Measurements from ENCODE around the gene CORO6.

The CORO6 gene

DNA sequence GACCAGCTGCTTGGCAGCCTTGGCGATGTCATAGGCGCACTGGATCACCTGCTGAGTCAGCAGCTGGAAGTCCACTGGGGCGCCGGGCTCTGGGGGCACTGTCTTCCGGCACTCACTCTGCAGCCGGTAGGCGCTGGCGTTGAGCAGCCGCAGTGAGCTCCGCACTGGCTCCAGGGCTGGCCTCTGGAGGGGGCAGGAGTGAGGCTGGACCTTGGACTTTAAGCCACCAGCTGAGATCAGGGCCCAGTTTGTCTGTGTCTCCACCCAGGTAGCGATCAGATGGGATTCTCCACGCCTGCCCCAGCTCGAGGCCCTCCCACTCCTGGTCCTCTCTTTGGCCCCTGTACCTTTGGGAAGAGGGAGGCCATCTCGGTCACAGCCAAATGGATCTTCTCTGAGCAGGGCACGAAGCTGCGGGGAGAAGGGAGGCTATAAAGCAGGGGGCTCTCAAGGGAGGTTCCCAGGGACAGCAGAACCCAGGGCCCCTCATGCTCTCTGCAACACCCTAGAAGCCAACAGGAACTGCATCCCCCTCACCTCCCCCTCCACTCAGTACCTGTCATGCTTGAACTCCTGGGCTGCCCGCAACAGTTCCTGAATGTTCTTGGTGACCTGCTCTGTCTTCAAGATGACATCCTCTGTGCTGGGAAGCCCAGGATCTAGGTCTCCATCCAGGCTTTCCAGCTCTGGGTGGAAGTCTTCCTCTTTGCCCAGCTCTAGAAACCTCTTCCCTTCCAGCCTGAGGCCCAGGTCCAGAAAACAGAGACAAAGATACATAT lies 47.8 kb downstream of the CORO6 start:
- no peaks in the 10 kb centered on the region for H3K27me3 ChIP-seq
- TF ChIP-seq, protein P1, sequence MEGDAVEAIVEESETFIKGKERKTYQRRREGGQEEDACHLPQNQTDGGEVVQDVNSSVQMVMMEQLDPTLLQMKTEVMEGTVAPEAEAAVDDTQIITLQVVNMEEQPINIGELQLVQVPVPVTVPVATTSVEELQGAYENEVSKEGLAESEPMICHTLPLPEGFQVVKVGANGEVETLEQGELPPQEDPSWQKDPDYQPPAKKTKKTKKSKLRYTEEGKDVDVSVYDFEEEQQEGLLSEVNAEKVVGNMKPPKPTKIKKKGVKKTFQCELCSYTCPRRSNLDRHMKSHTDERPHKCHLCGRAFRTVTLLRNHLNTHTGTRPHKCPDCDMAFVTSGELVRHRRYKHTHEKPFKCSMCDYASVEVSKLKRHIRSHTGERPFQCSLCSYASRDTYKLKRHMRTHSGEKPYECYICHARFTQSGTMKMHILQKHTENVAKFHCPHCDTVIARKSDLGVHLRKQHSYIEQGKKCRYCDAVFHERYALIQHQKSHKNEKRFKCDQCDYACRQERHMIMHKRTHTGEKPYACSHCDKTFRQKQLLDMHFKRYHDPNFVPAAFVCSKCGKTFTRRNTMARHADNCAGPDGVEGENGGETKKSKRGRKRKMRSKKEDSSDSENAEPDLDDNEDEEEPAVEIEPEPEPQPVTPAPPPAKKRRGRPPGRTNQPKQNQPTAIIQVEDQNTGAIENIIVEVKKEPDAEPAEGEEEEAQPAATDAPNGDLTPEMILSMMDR (IDR thresholded peaks at IDR 0.05) = no peak
- peaks cover 0 to 47% (median 16%) of the 10 kb centered on the region in 4 donors for H3K4me1 ChIP-seq
- intact Hi-C loops (cut with DNase I; ENCODE audit: low total_unique reads) = loop anchor here (5.0 kb wide), 2 partner anchors 37 to 207 kb away; no protein-coding TSS in a partner anchor
- H3K27ac ChIP-seq = no peak overlapping the region
- peaks cover 22 to 73% (median 62%) of the 10 kb centered on the region in 3 donors for H3K36me3 ChIP-seq
- no peaks in the 10 kb centered on the region for H3K9me3 ChIP-seq
- peak in 1 of 2 donors; percentile 65 for DNase-seq
- H3K4me3 ChIP-seq = no peak overlapping the region

- H3K36me3 ChIP-seq = peaks cover 22 to 65% (median 54%) of the 10 kb centered on the region in 3 donors
- H3K9me3 ChIP-seq = no peaks in the 10 kb centered on the region
- DNase-seq = peak; percentile 18 to 67
- H3K27ac ChIP-seq = no peak overlapping the region
- TF ChIP-seq, protein P1 (IDR thresholded peaks at IDR 0.05) = no peak
- no peak overlapping the region for H3K4me3 ChIP-seq
- peaks cover 0 to 54% (median 23%) of the 10 kb centered on the region in 4 donors for H3K4me1 ChIP-seq
- intact Hi-C loops (cut with DNase I; ENCODE audit: low total_unique reads) = no loop called here
- H3K27me3 ChIP-seq = no peaks in the 10 kb centered on the region
These were observed 48.6 kb downstream of the CORO6 start for GRCh38 chr17:29573871-29574731.

DNA sequence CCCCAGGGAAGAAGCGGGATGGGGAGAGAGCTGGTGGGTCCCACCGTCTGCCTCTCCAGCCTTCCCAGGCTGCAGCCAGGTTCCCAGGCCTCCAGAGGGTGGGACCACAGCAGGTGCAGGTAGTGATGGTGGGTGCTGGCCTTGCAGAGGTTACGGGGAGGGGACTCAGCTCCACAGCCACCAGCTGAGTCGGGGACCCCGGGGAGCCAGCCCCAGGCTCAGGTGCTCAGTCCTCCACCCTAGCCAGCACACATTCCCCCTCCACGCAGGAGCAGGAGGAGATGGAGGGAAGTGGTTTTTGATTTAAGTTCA lies 49.2 kb downstream of the CORO6 start:
- no peak overlapping the region for H3K4me3 ChIP-seq
- peaks cover 22 to 59% (median 48%) of the 10 kb centered on the region in 3 donors for H3K36me3 ChIP-seq
- peak in 1 of 2 donors; percentile 66 for DNase-seq
- H3K4me1 ChIP-seq = peaks cover 0 to 59% (median 24%) of the 10 kb centered on the region in 4 donors
- no peaks in the 10 kb centered on the region for H3K27me3 ChIP-seq
- intact Hi-C loops (cut with DNase I; ENCODE audit: low total_unique reads) = no loop called here
- TF ChIP-seq, protein P1 (IDR thresholded peaks at IDR 0.05) = no peak
- no peaks in the 10 kb centered on the region for H3K9me3 ChIP-seq
- no peak overlapping the region for H3K27ac ChIP-seq

DNA sequence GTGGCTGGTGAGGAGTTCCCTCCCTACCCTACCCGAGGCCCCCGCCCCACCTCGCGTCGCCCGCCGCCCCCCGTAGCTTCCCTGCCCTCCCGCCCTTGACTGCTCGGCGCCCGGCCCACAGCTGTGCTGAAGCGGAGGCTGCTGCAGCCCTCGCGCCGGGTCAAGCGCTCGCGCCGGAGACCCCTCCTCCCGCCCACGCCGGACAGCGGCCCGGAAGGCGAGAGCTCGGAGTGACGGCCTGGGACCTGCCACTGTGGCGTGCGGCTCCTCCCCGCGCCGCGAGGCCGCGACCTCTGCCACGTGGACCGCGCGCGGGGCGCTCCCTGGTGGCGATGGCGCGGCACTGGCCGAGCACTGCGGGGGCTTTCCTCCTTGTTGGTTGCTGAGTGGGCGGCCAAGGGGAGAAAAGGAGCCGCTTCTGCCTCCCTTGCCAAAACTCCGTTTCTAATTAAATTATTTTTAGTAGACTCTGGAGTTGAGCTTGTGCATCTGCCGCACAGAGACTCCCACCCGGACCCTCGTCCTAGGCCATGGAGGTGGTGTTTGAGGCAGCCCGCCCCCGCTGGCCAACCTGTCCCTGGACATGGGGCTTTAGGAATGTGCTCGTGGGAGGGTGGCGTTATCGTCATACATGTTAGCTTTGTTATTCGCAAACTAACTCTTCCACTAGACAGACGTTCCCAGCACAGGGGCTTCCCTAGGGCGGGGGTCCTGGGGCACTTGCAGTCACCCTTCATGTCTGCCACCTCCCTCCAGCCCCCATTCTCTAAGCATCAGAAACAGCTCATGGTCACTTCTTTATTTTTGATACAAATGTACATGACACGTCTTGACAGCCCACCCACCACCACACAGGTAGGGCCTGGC lies 49.8 kb downstream of the CORO6 start:
- Histone ChIP-seq H3K27me3 (no peaks in the 10 kb centered on the region), H3K36me3 (peaks cover 22 to 53% (median 42%) of the 10 kb centered on the region in 3 donors), H3K27ac (peak overlapping the region; percentile 29 to 42), H3K4me3 (peak overlapping the region; percentile 40 to 51), H3K9me3 (no peaks in the 10 kb centered on the region), H3K4me1 (peaks cover 0 to 55% (median 24%) of the 10 kb centered on the region in 4 donors)
- TF ChIP-seq, protein P1 (IDR thresholded peaks at IDR 0.05) = peak; percentile 70 to 73
- intact Hi-C loops (cut with DNase I; ENCODE audit: low total_unique reads) = no loop called here
- DNase-seq = peak in 1 of 2 donors; percentile 77
